MM.1S (cell line): ENCODE measurements around the gene PLCG2.

Experiments used
- EZH2phosphoT487 ChIP-seq: fragments of 300-600 bp; sonication (generic); IDR thresholded peaks from 2 replicates; pipeline ENCODE4 v1.6.1; 2018; ENCODE audit warnings: antibody characterized with exemption, low read length
- TF ChIP-seq, protein P1 (sequence below): fragments of 300-600 bp; sonication (generic); IDR thresholded peaks from 2 replicates; pipeline ENCODE4 v1.5.1; 2016; ENCODE audit warnings: antibody characterized with exemption, low read length, mixed read lengths

DNA sequence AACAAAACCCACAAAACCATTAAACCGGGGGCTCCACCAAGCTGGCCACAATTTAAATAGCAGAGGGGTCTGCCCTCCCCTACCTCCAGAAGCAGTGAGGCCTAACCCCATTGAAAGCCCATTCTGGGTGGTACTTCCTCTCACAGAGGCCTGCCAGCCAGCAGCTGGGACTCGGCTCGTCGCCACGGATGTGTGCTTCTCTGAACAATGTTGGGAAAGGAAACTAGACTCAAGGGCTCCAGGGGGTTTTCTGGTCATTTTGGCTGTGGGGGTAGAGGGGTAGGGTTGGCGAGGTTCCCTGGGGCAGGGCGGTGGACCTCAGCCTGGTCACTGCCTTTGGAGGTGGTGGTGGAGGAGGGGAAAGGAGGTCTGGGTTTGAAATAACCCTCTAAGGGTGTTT is 4.7 kb upstream of the PLCG2 start:
- TF ChIP-seq EZH2phosphoT487, result no peak
- TF ChIP-seq, protein P1, sequence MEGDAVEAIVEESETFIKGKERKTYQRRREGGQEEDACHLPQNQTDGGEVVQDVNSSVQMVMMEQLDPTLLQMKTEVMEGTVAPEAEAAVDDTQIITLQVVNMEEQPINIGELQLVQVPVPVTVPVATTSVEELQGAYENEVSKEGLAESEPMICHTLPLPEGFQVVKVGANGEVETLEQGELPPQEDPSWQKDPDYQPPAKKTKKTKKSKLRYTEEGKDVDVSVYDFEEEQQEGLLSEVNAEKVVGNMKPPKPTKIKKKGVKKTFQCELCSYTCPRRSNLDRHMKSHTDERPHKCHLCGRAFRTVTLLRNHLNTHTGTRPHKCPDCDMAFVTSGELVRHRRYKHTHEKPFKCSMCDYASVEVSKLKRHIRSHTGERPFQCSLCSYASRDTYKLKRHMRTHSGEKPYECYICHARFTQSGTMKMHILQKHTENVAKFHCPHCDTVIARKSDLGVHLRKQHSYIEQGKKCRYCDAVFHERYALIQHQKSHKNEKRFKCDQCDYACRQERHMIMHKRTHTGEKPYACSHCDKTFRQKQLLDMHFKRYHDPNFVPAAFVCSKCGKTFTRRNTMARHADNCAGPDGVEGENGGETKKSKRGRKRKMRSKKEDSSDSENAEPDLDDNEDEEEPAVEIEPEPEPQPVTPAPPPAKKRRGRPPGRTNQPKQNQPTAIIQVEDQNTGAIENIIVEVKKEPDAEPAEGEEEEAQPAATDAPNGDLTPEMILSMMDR, result no peak
